IMR-90 (cell line): Measurements from ENCODE around the gene GRHL3. TPM values are rescaled to one million over a fixed set of nuclear protein-coding genes. Genes with fewer than 3 reads are reported as not detected.

Experiments used
- ATAC-seq: fragments of 200-7000 bp; cut with Tn5 transposase; 2 replicates; pipeline ENCODE4 v1.9.1; 2020; ENCODE audit warnings: low read depth, mild to moderate bottlenecking, moderate library complexity
- BruUV-seq: library from RNA; stranded (reverse); fragments of 400-500 nt; replicated peaks from 2 replicates; lab custom pipeline; 2021; lab: Mats Ljungman, UMichigan
- CTCF ChIA-PET: fragments of 300-600 bp; formaldehyde crosslinking; extraction: SDS; loops from one replicate; lab custom pipeline; 2021; ENCODE audit warnings: antibody characterized with exemption; lab: Yijun Ruan, JAX
- POLR2A ChIA-PET: fragments of 300-600 bp; sonication (Branson Sonifier 250); formaldehyde crosslinking; loops from one replicate; lab custom pipeline; 2022; ENCODE audit warnings: antibody characterized with exemption; ENCODE audit not compliant: unreplicated experiment; lab: Charles Lee
- DNase-seq: peaks from one replicate; pipeline ENCODE4 v3.0.0; 2013
- H2AFZ ChIP-seq: replicated peaks from 2 replicates; pipeline ENCODE3; 2013; ENCODE audit warnings: low read length, mild to moderate bottlenecking; ENCODE audit not compliant: poor library complexity
- H2AK5ac ChIP-seq: 2 replicates; pipeline ENCODE4 v1.6.1; 2013; ENCODE audit warnings: low read depth, low read length, inconsistent platforms
- H2AK9ac ChIP-seq: replicated peaks from 2 replicates; pipeline ENCODE3; 2013; ENCODE audit warnings: mild to moderate bottlenecking, low read depth, low read length, moderate library complexity; ENCODE audit not compliant: poor library complexity
- H2BK120ac ChIP-seq: 2 replicates; pipeline ENCODE4 v1.6.1; 2013; ENCODE audit warnings: low read depth, low read length, inconsistent platforms
- H2BK15ac ChIP-seq: 3 replicates; pipeline ENCODE4 v1.6.1; 2013; ENCODE audit warnings: low read depth, low read length, inconsistent platforms
- H2BK20ac ChIP-seq: 2 replicates; pipeline ENCODE4 v1.6.1; 2013; ENCODE audit warnings: low read depth, mild to moderate bottlenecking, inconsistent platforms, low read length, moderate library complexity
- H2BK5ac ChIP-seq: 2 replicates; pipeline ENCODE4 v1.6.1; 2013; ENCODE audit warnings: mild to moderate bottlenecking, low read depth, low read length, inconsistent platforms; ENCODE audit not compliant: poor library complexity, severe bottlenecking
- H3K14ac ChIP-seq: replicated peaks from 2 replicates; pipeline ENCODE4 v1.6.1; 2013; ENCODE audit warnings: low read depth, low read length, inconsistent platforms
- H3K18ac ChIP-seq: 2 replicates; pipeline ENCODE4 v1.6.1; 2013; ENCODE audit warnings: low read depth, low read length, control low read depth
- H3K23ac ChIP-seq: 2 replicates; pipeline ENCODE4 v1.6.1; 2013; ENCODE audit warnings: low read depth, low read length, inconsistent platforms
- H3K27ac ChIP-seq: 2 replicates; pipeline ENCODE4 v1.5.1; 2013; ENCODE audit warnings: mild to moderate bottlenecking, control low read depth, low read length; ENCODE audit not compliant: insufficient read depth
- H3K27me3 ChIP-seq: 2 replicates; pipeline ENCODE4 v1.6.1; 2013; ENCODE audit warnings: low read length; ENCODE audit not compliant: control insufficient read depth, insufficient read depth
- H3K36me3 ChIP-seq: 2 replicates; pipeline ENCODE4 v1.6.1; 2013; ENCODE audit warnings: low read length, mixed read lengths; ENCODE audit not compliant: control insufficient read depth, insufficient read depth
- H3K4ac ChIP-seq: 2 replicates; pipeline ENCODE4 v1.6.1; 2013; ENCODE audit warnings: low read depth, low read length, inconsistent platforms
- H3K4me1 ChIP-seq: 2 replicates; pipeline ENCODE4 v1.6.1; 2013; ENCODE audit warnings: low read length, mixed read lengths; ENCODE audit not compliant: control insufficient read depth, insufficient read depth
- H3K4me2 ChIP-seq: 2 replicates; pipeline ENCODE4 v1.6.1; 2013; ENCODE audit warnings: low read depth, mild to moderate bottlenecking, control low read depth, low read length, moderate library complexity
- H3K4me3 ChIP-seq: 2 replicates; pipeline ENCODE4 v1.5.1; 2013; ENCODE audit warnings: low read depth, mild to moderate bottlenecking, control low read depth, low read length, moderate library complexity; ENCODE audit not compliant: insufficient read depth
- H3K56ac ChIP-seq: 2 replicates; pipeline ENCODE4 v1.6.1; 2013; ENCODE audit warnings: low read length, inconsistent platforms; ENCODE audit not compliant: insufficient read depth; ENCODE audit errors: extremely low read depth
- H3K79me1 ChIP-seq, 2 experiments: 2 replicates each; pipeline ENCODE4 v1.6.1; 2013; ENCODE audit warnings: low read length in 2 of 2, inconsistent platforms in 1 of 2, low read depth in 1 of 2
- H3K9ac ChIP-seq: 2 replicates; pipeline ENCODE4 v1.6.1; 2013; ENCODE audit warnings: low read depth, low read length, control low read depth
- H3K9me1 ChIP-seq: 2 replicates; pipeline ENCODE4 v1.6.1; 2013; ENCODE audit warnings: low read length, inconsistent platforms; ENCODE audit not compliant: insufficient read depth
- H3K9me3 ChIP-seq: 2 replicates; pipeline ENCODE4 v1.6.1; 2013; ENCODE audit warnings: low read length; ENCODE audit not compliant: control insufficient read depth, insufficient read depth
- H4K20me1 ChIP-seq: 2 replicates; pipeline ENCODE4 v1.6.1; 2013; ENCODE audit warnings: low read length, inconsistent platforms; ENCODE audit not compliant: insufficient read depth
- H4K5ac ChIP-seq: 2 replicates; pipeline ENCODE4 v1.6.1; 2013; ENCODE audit warnings: mild to moderate bottlenecking, low read depth, low read length, control low read depth
- H4K8ac ChIP-seq, 2 experiments: 2 replicates each; pipeline ENCODE4 v1.6.1; 2013; ENCODE audit warnings: low read depth in 2 of 2, low read length in 2 of 2, control low read depth in 1 of 2, inconsistent platforms in 1 of 2
- H4K91ac ChIP-seq: 2 replicates; pipeline ENCODE4 v1.6.1; 2013; ENCODE audit warnings: low read depth, low read length, inconsistent platforms; ENCODE audit not compliant: insufficient read depth
- CEBPB ChIP-seq: IDR thresholded peaks from 2 replicates; pipeline ENCODE4 v1.6.1; 2012; ENCODE audit warnings: low read depth, low read length, improper control_type of control experiment
- CHD1 ChIP-seq: IDR thresholded peaks from 2 replicates; pipeline ENCODE4 v1.6.1; 2012; ENCODE audit warnings: low read depth, low read length, improper control_type of control experiment
- CTCF ChIP-seq: conservative IDR thresholded peaks from 2 replicates; pipeline ENCODE4 v1.5.1; 2012; ENCODE audit warnings: mild to moderate bottlenecking, low read depth, low read length, improper control_type of control experiment
- ELK1 ChIP-seq: fragments of 150-350 bp; IDR thresholded peaks from 2 replicates; pipeline ENCODE4 v1.6.1; 2016; ENCODE audit warnings: low read depth, mild to moderate bottlenecking, low read length, moderate library complexity, borderline replicate concordance
- FOS ChIP-seq: fragments of 150-350 bp; IDR thresholded peaks from 2 replicates; pipeline ENCODE4 v1.6.1; 2016; ENCODE audit warnings: low read depth, low read length
- MAFK ChIP-seq: IDR thresholded peaks from 2 replicates; pipeline ENCODE4 v1.6.1; 2012; ENCODE audit warnings: low read depth, low read length, improper control_type of control experiment
- MAZ ChIP-seq: IDR thresholded peaks from 2 replicates; pipeline ENCODE4 v1.6.1; 2012; ENCODE audit warnings: low read depth, mild to moderate bottlenecking, low read length, improper control_type of control experiment, moderate library complexity, borderline replicate concordance
- MXI1 ChIP-seq: IDR thresholded peaks from 2 replicates; pipeline ENCODE4 v1.6.1; 2012; ENCODE audit warnings: low read depth, mild to moderate bottlenecking, low read length, moderate library complexity, borderline replicate concordance
- NFE2L2 ChIP-seq: fragments of 150-350 bp; IDR thresholded peaks from 2 replicates; pipeline ENCODE4 v1.6.1; 2016; ENCODE audit warnings: low read depth, mild to moderate bottlenecking, low read length
- RAD21 ChIP-seq: IDR thresholded peaks from 2 replicates; pipeline ENCODE4 v1.6.1; 2012; ENCODE audit warnings: low read length, improper control_type of control experiment
- RCOR1 ChIP-seq: IDR thresholded peaks from 2 replicates; pipeline ENCODE4 v1.6.1; 2012; ENCODE audit warnings: mild to moderate bottlenecking, low read length, improper control_type of control experiment; ENCODE audit not compliant: insufficient replicate concordance
- RFX5 ChIP-seq: IDR thresholded peaks from 2 replicates; pipeline ENCODE4 v1.8.0; 2012; ENCODE audit warnings: low read depth, mild to moderate bottlenecking, low read length, moderate library complexity
- SMC3 ChIP-seq: fragments of 150-350 bp; IDR thresholded peaks from 2 replicates; pipeline ENCODE4 v1.6.1; 2016; ENCODE audit warnings: low read depth, mild to moderate bottlenecking, antibody characterized with exemption, low read length, moderate library complexity
- USF2 ChIP-seq: fragments of 150-350 bp; IDR thresholded peaks from 2 replicates; pipeline ENCODE4 v1.6.1; 2017; ENCODE audit warnings: mild to moderate bottlenecking, antibody characterized with exemption, low read length, low read depth
- WGBS, 2 experiments: methylation state at CpG; one replicate each; pipeline versions ENCODE4 v1.1.5 to v1.1.7; 2013; ENCODE audit warnings: missing lambda C conversion rate in 2 of 2; ENCODE audit not compliant: insufficient read length in 1 of 2; ENCODE audit errors: extremely low coverage in 2 of 2; 5-methylcytosine and 5-hydroxymethylcytosine counted together
- dilution Hi-C: fragments of 300-500 bp; cut with HindIII; formaldehyde crosslinking; loops from one replicate; pipeline ENCODE4 v1.14.3; 2018; ENCODE audit warnings: low sequenced_read_pairs; ENCODE audit not compliant: unreplicated experiment
- in situ Hi-C: fragments of 300-500 bp; cut with MboI; formaldehyde crosslinking; loops from 3 replicates; pipeline ENCODE4 v1.14.3; 2019; ENCODE audit warnings: low sequenced_read_pairs, inconsistent platforms, mixed read lengths
- intact Hi-C: fragments of 100-400 bp; cut with micrococcal nuclease; formaldehyde crosslinking; loops from 2 replicates; pipeline ENCODE4 v1.10.0; 2022
- polyA plus RNA-seq, 3 experiments: library from polyadenylated mRNA; depleted of rRNA; stranded (reverse); fragments of >200 nt; gene quantifications; 2 replicates each; pipeline ENCODE4 v1.2.3, GENCODE V29; 2012; ENCODE audit warnings: low replicate concordance in 1 of 3
- total RNA-seq: library from RNA; depleted of rRNA; stranded (reverse); fragments of >200 nt; gene quantifications from 2 replicates; pipeline ENCODE4 v1.2.3, GENCODE V29; 2012

The GRHL3 gene
- total and polyA plus RNA-seq, 2 of the 4 experiments (the other 2 are of a cell fraction): not detected

- TF ChIP-seq MAZ (no peak), MAFK (no peak), CTCF (no peak), RFX5 (no peak), FOS (no peak), CEBPB (no peak), RCOR1 (no peak), NFE2L2 (no peak), USF2 (no peak), ELK1 (no peak), CHD1 (no peak), RAD21 (no peak), MXI1 (no peak), SMC3 (no peak)
- no CpG with 5 or more reads among the region's 8 CpGs for WGBS, 2 experiments
- Histone ChIP-seq H3K18ac (no peak overlapping the region), H2AFZ (peak overlapping the region; percentile 37), H3K79me1 (no peaks in the 10 kb centered on the region), H3K27ac (no peak overlapping the region), H3K9me3 (no peaks in the 10 kb centered on the region), H3K4me3 (no peak overlapping the region), H3K23ac (no peak overlapping the region), H2AK5ac (no peak overlapping the region), H3K14ac (no peak overlapping the region), H2BK20ac (no peak overlapping the region), H2BK120ac (no peak overlapping the region), H4K5ac (no peak overlapping the region), H3K36me3 (no peaks in the 10 kb centered on the region), H3K9me1 (no peaks in the 10 kb centered on the region; the same call in 1 of the 2 replicates), H3K9ac (no peak overlapping the region), H3K4ac (no peak overlapping the region), H4K91ac (no peak overlapping the region), H3K27me3 (peaks cover 25% of the 10 kb centered on the region), H3K4me2 (no peak overlapping the region), H4K8ac (no peak overlapping the region), H2BK5ac (no peak overlapping the region), H3K4me1 (no peaks in the 10 kb centered on the region), H2AK9ac (no peak overlapping the region), H2BK15ac (no peak overlapping the region), H4K20me1 (no peaks in the 10 kb centered on the region), H3K56ac (no peak overlapping the region)
- DNase-seq (no peak), ATAC-seq (peak; percentile 29; the same call in 1 of the 2 replicates)
- intact Hi-C loops (no loop called here), dilution Hi-C loops (no loop called here), in situ Hi-C loops (no loop called here)
- CTCF ChIA-PET: no interaction called here
- no TSS peak for BruUV-seq
- POLR2A ChIA-PET: no interaction called here
Observed at GRCh38 chr1:24341260-24341659, 22.1 kb downstream of the GRHL3 start.
